Right cardiac atrium (tissue), 5 donors: ENCODE results near the gene FUOM. TPM values are rescaled to one million over a fixed set of nuclear protein-coding genes. Genes with fewer than 3 reads are reported as not detected.
A peak's percentile ranks its signal among the peaks of the same experiment; 100 is the strongest.

Source experiments
- ATAC-seq, 2 donors: fragments of 200-7000 bp; cut with Tn5 transposase; one replicate each; pipeline versions ENCODE4 v1.8.0 to v1.9.1; 2020; ENCODE audit warnings: moderate library complexity in 2 of 2, mild to moderate bottlenecking in 1 of 2
- DNase-seq, 3 donors: peaks; one replicate each; pipeline ENCODE4 v3.0.0-alpha.2; 2020
- H3K27ac ChIP-seq: one replicate; pipeline ENCODE4 v1.5.1; 2013; ENCODE audit warnings: mild to moderate bottlenecking, low read length, control low read depth, moderate library complexity
- H3K27me3 ChIP-seq: one replicate; pipeline ENCODE4 v1.6.1; 2013; ENCODE audit not compliant: control insufficient read depth, insufficient read depth
- H3K4me1 ChIP-seq: one replicate; pipeline ENCODE4 v1.6.1; 2013; ENCODE audit warnings: low read length; ENCODE audit not compliant: control insufficient read depth, insufficient read depth
- H3K4me3 ChIP-seq: one replicate; pipeline ENCODE4 v1.5.1; 2013; ENCODE audit warnings: low read length, control low read depth
- H3K9me3 ChIP-seq: one replicate; pipeline ENCODE4 v1.6.1; 2013; ENCODE audit warnings: low read length; ENCODE audit not compliant: control insufficient read depth
- WGBS: extraction: QIAGEN DNeasy Blood & Tissue Kit; methylation state at CpG from one replicate; pipeline ENCODE4 v1.1.7; 2013; 5-methylcytosine and 5-hydroxymethylcytosine counted together
- intact Hi-C, 4 donors: fragments of 100-400 bp; cut with DNase I; formaldehyde crosslinking; loops; one replicate each; pipeline versions ENCODE4 v1.11.0 to v1.14.0; 2022 to 2023
- polyA plus RNA-seq: library from polyadenylated mRNA; stranded (reverse); fragments of 200-250 nt; gene quantifications from one replicate; pipeline ENCODE4 v1.2.3, GENCODE V29; 2013
- total RNA-seq, 4 donors: library from RNA; stranded (reverse); fragmentation: NEBNext Ultra II Directional; extraction: Animal tissue kit (Norgen Biotek cat#: 25700); gene quantifications; one replicate each; pipeline ENCODE4 v1.2.1, GENCODE V29; 2021
- donor health status: healthy with polysubstance abuse.
- donor health status: DM: no; HTN: yes; CAD: no.
- donor health status: DM: no; HTN: no; CAD: no.
- donor health status: DM: no; HTN: yes; CAD: no; lungs with severe emphysema.
- donor health status: DM: yes; HTN: yes; CAD: no.

FUOM gene
- total and polyA plus RNA-seq, 5 donors: 19.7 to 26.9 (median 23.3) TPM

GRCh38 chr10:133347710-133348517 is 9.9 kb downstream of the FUOM start:
- 53% methylated on average over 16 of the region's 16 CpGs for WGBS
- DNase-seq (peak in 1 of 3 donors; percentile 42), ATAC-seq (no peak)
- Histone ChIP-seq H3K27me3 (no peaks in the 10 kb centered on the region), H3K9me3 (no peaks in the 10 kb centered on the region), H3K27ac (no peak overlapping the region), H3K4me3 (no peak overlapping the region), H3K4me1 (no peaks in the 10 kb centered on the region)
- intact Hi-C loops: no loop called here

GRCh38 chr10:133346413-133346812 is 11.4 kb downstream of the FUOM start:
- Histone ChIP-seq H3K27ac (no peak overlapping the region), H3K4me1 (no peaks in the 10 kb centered on the region), H3K4me3 (no peak overlapping the region), H3K27me3 (no peaks in the 10 kb centered on the region), H3K9me3 (no peaks in the 10 kb centered on the region)
- intact Hi-C loops: no loop called here
- DNase-seq (peak in 1 of 3 donors; percentile 49), ATAC-seq (no peak)
- WGBS: 55% methylated on average over 11 of the region's 11 CpGs

- no peaks in the 10 kb centered on the region for H3K27me3 ChIP-seq
- no peak for ATAC-seq
- DNase-seq: no peak
- no peaks in the 10 kb centered on the region for H3K4me1 ChIP-seq
- intact Hi-C loops: no loop called here
- WGBS: 66% methylated on average over 5 of the region's 5 CpGs
- H3K4me3 ChIP-seq: no peak overlapping the region
- no peak overlapping the region for H3K27ac ChIP-seq
- H3K9me3 ChIP-seq: no peaks in the 10 kb centered on the region
Observed at GRCh38 chr10:133344236-133344635, 13.6 kb downstream of the FUOM start.

- intact Hi-C loops: no loop called here
- WGBS: 58% methylated on average over 9 of the region's 9 CpGs
- DNase-seq (no peak), ATAC-seq (no peak)
- Histone ChIP-seq H3K27ac (no peak overlapping the region), H3K27me3 (no peaks in the 10 kb centered on the region), H3K4me1 (no peaks in the 10 kb centered on the region), H3K9me3 (no peaks in the 10 kb centered on the region), H3K4me3 (no peak overlapping the region)
Observed at GRCh38 chr10:133343558-133343957, 14.3 kb downstream of the FUOM start.

GRCh38 chr10:133342942-133343341 is 14.9 kb downstream of the FUOM start:
- DNase-seq (peak in 1 of 3 donors; percentile 21), ATAC-seq (no peak)
- H3K4me1 ChIP-seq: no peaks in the 10 kb centered on the region
- 75% methylated on average over 8 of the region's 8 CpGs for WGBS
- H3K27ac ChIP-seq: no peak overlapping the region
- no peaks in the 10 kb centered on the region for H3K27me3 ChIP-seq
- intact Hi-C loops: no loop called here
- H3K9me3 ChIP-seq: no peaks in the 10 kb centered on the region
- H3K4me3 ChIP-seq: no peak overlapping the region

GRCh38 chr10:133341983-133342382 is 15.8 kb downstream of the FUOM start:
- Histone ChIP-seq H3K27ac (no peak overlapping the region), H3K4me1 (no peaks in the 10 kb centered on the region), H3K9me3 (no peaks in the 10 kb centered on the region), H3K27me3 (no peaks in the 10 kb centered on the region), H3K4me3 (no peak overlapping the region)
- intact Hi-C loops: no loop called here
- 90% methylated on average over 4 of the region's 4 CpGs for WGBS
- ATAC-seq (no peak), DNase-seq (no peak)

- H3K27ac ChIP-seq: no peak overlapping the region
- no peaks in the 10 kb centered on the region for H3K27me3 ChIP-seq
- ATAC-seq (peak in 1 of 2 donors; percentile 13), DNase-seq (peak in 2 of 3 donors; percentile 18 to 50)
- no peak overlapping the region for H3K4me3 ChIP-seq
- intact Hi-C loops: no loop called here
- WGBS: 92% methylated on average over 13 of the region's 13 CpGs
- no peaks in the 10 kb centered on the region for H3K9me3 ChIP-seq
- H3K4me1 ChIP-seq: no peaks in the 10 kb centered on the region
Observed at GRCh38 chr10:133339708-133340380, 18.0 kb downstream of the FUOM start.

- Histone ChIP-seq H3K9me3 (no peaks in the 10 kb centered on the region), H3K4me3 (no peak overlapping the region), H3K27ac (no peak overlapping the region), H3K4me1 (no peaks in the 10 kb centered on the region), H3K27me3 (no peaks in the 10 kb centered on the region)
- WGBS: 89% methylated on average over 10 of the region's 10 CpGs
- DNase-seq (peak in 1 of 3 donors; percentile 13), ATAC-seq (no peak)
- intact Hi-C loops: no loop called here
Observed at GRCh38 chr10:133338080-133339071, 19.4 kb downstream of the FUOM start.

- no peak for ATAC-seq
- no peak overlapping the region for H3K27ac ChIP-seq
- no peaks in the 10 kb centered on the region for H3K27me3 ChIP-seq
- intact Hi-C loops: no loop called here
- H3K9me3 ChIP-seq: no peaks in the 10 kb centered on the region
- H3K4me1 ChIP-seq: no peaks in the 10 kb centered on the region
- DNase-seq: peak in 1 of 3 donors; percentile 19
- H3K4me3 ChIP-seq: no peak overlapping the region
- 85% methylated on average over 3 of the region's 3 CpGs for WGBS
Observed at GRCh38 chr10:133337370-133337725, 20.5 kb downstream of the FUOM start.

- ATAC-seq (no peak), DNase-seq (peak; percentile 28 to 73 (median 68))
- WGBS: 19% methylated on average over 63 of the region's 63 CpGs
- peak within 1 kb of the TSS; percentile 26 for H3K4me3 ChIP-seq
- H3K27ac ChIP-seq: no peak within 1 kb of the TSS
- intact Hi-C loops: no loop called here
- H3K9me3 ChIP-seq: no peaks in the 10 kb centered on the region
- H3K27me3 ChIP-seq: no peaks in the 10 kb centered on the region
- H3K4me1 ChIP-seq: no peaks in the 10 kb centered on the region
Observed at GRCh38 chr10:133336577-133337369, 21.0 kb downstream of the FUOM start, which contains the start of gene CALY. TSS of gene CALY (minus strand) at chr10:133336896. CDS start at chr10:133328989, 7,907 bp downstream.
